Measurements from ENCODE around the gene GPC3.
"Not testable (repeated sequence)": the region's sequence is repeated elsewhere in the genome, so short reads cannot be mapped to it uniquely, and the experiment has no call there.

GPC3 gene

DNA sequence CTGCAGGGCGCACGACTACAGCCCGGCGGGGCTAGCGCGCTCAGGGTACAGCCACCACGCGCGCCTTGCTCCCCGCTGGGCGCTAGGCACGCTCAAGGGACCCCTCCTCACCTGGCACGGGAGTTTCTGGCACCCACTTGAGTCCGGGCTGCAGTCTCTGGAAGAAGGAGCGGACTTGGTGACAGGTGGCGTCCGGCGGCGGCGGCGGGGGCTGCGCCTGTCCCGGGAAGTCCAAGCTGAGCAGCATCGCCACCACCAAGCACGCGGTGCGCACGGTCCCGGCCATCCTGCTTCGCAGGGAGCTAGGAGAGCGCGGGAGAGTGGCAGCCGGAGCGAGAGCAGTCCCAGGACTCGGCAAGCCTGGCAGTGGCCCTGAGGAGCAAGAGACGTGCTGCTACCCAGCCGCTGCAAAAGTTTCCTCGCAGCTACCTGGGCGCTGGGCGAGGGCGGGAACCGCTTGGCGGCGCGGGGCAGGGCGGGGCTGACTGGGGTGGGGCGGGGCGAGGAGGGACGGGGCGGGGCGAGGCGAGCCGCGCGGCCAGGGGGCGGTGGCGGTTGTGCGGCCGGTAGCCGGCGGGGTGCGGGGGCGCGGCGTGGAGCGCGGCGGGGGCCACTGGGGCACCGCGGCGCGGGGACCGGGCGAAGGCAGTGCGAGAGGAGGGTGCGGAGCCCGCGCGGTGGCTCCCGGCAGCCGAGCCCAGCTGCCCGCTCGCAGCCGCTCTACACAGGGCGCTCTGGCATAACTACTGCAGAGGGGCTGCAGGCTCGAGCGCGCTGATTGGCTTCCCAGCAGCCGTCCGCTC is at the start of gene GPC3:
Gene GPC3 (minus strand): TSS at position 431 of the 803 bp plus-strand sequence.
- DNase-seq (ENCODE audit: low read depth in 2 of 2): no peak

DNA sequence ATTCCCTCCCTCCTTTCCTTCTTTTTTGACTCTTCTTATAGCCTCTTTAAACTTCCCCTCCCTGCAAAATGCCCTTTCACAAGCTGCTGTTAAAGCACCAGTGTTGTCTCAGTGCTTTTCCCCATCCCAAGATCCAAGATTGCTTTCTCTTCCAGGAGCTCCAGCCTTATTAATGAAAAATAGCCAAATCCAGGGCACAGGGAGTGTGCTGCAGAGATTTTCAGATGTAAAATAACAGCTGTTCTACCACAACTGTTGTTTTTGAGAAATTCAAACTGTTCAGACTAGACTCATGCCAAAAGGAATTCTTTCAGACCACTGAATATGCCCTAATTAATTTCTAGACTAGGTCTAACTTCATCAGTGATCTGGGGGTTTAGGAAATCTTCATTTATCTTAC is 47.0 kb upstream of the GPC3 start:
- no peak for DNase-seq (ENCODE audit: low read depth in 2 of 2)

DNA sequence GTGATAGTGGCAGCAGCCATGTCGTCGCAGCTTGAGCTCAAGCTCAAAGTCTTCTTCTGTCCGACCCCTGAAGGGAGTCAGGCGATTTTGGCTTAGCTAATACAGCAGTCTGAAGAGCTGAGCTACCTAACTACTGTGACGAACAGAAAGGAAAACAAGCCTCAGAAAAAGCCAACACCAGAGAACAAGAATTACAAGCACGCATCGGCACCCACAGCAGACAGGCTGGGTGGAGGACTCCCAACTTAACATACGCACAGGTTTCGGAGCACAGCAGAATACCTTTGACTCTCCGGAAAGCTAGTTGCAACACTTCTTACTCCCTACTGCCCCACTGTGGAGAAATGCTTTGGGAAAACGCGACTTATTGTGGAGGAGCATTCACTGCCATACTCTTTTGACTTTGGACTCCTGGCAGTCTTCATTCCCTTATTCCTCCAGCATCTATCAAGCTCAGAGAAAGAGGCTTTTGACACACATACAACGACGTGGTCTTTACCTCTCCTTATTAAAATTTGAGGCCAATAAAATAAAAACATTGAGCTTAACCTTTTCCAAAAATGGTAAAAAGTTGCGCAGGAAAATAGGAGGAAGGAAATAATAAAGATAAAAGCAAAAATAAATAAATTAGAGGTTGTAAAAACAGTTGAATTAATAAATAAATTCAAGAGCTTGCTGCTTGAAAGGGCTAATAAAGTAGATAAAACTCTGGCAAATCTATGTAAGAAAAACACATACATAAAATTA is 41.3 kb upstream of the GPC3 start:
- DNase-seq (ENCODE audit: low read depth in 2 of 2): peak; percentile 22 to 27

DNA sequence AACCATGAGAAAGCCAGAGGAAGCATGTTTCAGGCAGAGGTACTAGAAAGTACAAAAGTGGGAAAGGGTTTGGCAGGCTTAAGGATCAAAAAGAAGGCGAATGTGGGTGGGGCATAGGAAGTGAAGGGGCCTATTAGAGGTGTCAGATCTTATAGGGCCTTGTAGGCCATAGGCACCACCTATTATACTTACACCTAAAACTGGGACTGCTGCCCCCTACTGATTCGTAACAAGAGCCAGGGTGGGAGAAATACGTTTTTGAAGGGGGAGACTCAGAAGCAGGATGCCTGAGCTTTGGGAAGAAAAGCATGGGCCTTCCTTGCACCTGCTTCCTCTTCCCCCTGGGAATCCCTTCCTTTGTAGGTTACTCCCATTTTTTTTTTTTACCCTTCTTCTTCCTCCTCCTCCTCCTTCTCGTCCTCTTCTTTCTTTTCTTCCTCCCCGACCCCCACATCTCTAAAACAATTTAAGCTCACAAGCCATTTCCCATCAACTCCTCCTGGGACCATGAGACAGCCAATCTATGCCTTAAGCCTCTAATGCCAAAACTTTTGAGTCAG is 40.7 kb upstream of the GPC3 start:
- no peak for DNase-seq (ENCODE audit: low read depth in 2 of 2)

DNA sequence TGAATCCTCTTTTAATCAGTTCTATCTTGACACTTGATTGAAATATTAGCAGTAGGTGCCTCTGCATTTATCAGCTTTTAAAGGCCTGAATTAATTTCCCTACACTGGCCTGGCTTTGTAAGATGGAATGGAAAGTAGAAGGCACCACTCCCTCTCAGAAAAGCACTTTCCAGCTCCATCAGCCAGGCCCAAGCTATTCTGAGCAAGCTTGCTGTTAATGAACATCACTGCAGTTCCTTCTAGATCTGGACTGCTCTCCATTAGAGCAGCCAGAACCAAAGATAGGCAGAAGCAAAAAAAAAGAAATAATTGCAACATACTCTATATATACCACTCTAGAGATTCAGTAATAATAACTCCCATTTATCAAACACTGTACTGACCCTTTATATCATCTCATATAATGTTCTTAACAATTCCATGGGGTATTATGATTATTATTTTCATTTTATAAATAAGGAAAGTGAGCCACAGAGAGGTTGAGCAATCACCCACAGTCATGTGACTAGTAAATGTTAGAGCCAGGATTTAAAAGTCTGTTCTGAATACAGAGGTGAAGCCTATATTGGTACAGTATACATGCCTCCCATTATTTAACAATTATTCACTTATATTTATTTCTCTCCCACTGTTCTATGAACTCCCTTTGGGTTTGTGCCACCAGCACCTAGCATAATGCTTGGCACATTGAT is 39.4 kb upstream of the GPC3 start:
- no peak for DNase-seq (ENCODE audit: low read depth in 2 of 2)

DNA sequence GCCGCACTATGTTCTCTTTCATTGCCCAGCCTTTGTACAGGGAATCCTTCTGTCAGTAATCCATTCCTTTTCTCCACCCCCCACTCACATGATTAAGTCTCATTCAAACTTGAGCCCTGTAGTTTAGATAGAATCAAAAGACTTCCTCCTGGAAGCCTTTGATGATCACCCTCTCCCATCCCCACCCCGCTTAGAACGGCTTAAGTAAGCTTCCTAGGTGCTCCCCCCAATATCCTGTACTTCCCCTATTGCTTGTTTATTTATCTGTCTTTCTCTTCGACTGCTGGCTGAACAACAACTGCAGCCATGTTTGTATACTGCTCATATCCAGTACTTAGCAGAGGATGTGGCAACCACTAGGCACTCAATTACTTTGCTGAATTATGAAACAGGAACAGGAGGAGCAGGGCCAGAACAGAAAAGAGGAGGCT is 38.5 kb upstream of the GPC3 start:
- DNase-seq (ENCODE audit: low read depth in 2 of 2): no peak

DNA sequence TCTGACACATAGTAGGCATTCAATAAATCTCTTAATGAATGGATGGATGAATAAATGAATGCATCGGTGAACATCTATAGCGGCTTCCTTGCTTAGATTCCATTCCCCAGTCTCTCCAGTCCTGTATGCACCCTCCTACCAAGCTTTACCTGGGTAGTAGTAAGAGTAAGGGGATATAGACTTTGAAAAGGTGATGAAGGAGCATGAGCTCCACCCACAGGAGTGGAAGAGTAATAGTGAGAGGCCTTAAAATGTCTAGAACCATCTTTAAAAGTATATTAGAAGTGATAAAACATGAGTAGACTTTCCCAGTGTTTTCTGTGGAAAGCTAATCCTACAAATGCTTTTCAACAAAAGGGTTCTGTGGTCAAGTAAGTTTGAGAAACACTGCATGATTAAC is 35.5 kb upstream of the GPC3 start:
- no peak for DNase-seq (ENCODE audit: low read depth in 2 of 2)

DNA sequence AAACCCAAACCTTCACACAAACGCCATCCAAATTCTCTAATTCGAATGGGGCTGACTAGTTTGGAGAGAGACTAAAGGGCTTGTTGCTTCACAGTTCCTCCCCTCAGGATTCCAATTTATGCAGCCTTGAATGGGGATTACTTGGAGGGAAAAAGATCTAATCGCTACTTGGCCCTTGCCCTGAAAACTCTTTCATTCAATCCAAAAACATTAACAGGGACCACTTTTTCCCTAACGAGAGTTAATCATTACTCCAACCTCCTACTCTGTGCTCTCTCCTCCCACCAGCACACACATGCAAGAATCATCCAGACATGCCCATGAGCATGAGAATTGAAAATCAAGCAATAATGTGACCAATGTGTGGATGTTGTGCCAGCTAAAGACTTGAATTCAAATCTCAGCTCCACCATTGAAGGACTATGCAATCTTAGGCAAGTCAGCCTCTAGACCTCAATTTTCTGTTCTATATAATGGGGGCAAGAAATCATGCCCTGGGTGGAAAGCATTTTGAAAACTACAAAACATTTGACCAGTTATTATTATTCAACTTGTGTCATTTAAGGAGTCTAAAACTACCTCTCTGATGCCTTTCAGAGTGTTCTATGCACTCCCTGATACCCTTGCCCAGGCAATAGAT is 34.3 kb upstream of the GPC3 start:
- DNase-seq (ENCODE audit: low read depth in 2 of 2): no peak

DNA sequence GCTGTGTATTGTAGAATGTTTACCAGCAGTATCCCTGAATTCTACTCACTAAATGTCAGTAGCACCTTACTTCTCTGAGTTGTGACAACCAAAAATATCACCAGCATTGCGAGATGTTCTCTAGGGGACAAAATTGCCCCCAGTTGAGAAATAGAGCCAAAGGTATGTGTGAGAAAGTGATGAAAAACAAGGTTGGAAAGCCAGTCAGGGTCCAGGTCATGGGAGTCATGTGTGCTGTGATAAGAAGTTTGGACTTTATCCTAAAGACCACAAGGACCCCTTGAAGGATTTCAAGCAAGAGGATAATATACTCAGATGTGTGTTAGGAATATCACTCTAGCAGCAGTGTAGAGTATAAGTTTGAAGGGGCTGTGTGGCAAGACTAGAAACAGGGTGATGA is 30.9 kb upstream of the GPC3 start:
- not testable (repeated sequence) for DNase-seq (ENCODE audit: low read depth in 2 of 2)

DNA sequence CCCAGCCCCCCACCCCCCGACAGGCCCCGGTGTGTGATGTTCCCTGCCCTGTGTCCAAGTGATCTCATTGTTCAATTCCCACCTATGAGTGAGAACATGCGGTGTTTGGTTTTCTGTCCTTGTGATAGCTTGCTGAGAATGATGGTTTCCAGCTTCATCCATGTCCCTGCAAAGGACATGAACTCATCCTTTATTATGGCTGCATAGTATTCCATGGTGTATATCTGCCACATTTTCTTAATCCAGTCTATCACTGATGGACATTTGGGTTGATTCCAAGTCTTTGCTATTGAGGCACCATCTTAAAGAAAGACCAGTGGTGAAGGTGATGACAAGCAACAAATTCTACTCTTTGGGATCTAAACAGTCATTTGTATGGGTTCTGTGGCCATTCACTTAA is 30.1 kb upstream of the GPC3 start:
- not testable (repeated sequence) for DNase-seq (ENCODE audit: low read depth in 2 of 2)

DNA sequence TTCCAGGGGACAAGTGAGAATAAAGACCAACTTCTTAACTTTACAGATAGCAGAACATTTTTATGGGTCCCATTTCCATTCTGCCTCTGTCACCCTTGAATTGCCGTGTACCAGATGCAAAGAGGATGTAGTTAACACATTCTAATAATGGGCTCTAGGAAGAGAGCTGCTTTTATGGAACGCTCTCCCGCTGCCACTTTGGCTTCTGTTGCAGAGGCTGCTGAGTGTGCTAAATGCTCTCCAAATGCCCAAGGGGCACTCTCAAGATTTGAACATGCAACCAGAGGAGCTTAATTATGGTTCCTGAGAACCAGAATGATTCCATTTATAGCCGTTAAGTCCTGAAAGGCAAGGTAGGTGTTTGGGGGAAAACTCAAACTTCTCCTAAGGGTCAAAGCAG is 28.1 kb upstream of the GPC3 start:
- DNase-seq (ENCODE audit: low read depth in 2 of 2): no peak

DNA sequence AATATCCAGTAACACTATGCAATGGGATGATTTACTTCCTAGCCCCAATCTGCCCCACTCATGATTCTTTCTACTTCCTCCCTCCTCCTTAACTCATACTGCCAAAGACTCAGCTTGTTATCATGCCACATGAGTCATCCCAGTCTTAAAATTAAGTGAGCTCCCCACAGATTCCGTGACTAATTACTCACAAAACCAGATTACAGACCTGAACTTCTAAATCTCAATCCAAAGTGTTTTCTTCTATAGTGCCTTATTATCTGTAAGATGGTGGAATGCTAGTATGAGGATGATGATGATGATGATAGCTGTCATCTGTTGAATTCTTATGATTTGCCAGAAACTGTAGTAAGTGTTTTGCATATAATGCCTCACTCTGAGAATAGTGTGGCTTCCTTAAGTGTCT is 27.7 kb upstream of the GPC3 start:
- peak; percentile 25 to 28 for DNase-seq (ENCODE audit: low read depth in 2 of 2)

DNA sequence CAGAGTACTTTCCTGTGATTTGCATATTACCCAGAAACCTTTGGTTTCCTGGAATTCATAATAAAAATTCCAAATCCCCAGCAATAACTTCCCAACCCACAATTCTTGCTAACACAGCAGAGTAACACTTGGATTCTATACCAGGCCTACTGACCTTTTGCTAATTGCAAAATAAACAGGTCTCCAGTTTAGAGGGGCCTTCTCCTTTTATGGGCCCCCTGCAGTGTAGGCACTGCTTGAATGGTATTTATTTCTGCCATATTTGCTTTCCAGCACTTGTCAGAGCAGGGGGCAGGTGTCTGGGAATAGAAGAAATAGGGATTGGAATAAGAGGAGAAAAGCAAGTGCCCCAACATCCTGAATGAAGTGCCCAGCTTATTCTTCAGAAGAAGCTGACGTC is 25.3 kb upstream of the GPC3 start:
- DNase-seq (ENCODE audit: low read depth in 2 of 2): no peak

DNA sequence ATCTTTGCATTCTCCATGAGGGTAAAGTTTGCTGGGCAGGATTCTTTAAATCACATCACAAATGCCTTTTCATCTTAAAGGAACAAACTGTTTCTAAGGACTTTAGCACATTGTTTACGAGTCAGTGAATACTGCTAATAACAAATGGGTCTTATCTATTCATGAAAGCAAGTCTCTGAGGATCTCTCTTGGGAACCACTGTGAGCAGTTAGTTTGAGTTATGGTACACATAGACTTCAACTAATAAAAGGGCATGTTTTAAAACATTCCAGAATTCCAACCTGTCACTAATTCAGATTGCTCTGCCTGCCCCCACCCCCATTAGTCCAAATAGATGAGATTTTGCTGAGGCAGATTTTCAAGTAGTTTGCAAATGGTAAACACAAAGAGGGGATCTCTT is 22.3 kb upstream of the GPC3 start:
- DNase-seq (ENCODE audit: low read depth in 2 of 2): no peak

DNA sequence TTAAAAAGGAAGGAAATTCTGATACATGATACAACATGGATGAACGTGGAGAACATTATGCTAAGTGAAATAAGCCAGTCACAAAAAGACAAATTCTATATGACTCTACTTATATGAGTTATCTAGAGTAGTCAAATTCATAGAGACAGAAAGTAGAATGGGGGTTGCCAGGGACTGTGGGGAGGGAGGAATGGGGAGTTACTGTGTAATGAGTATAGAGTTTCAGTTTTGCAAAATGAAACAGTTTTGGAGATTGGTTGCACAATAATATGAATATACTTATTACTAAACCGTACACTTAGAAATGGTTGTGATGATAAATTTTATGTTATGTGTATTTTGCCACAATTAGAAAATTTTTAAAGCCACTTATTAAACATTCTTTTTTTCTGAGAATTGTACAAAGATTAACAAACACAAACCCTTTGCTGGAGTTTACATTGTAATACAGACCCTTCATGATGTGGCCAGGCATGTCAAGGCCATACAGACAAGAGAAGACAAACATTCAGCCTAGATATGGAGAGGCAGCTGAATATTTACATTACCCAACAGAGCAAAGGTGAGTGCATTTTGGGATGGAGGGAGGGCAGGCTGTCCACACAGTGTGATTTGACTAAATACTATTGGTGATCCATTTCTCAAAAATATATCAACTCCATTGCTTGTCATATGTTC is 21.2 kb upstream of the GPC3 start:
- DNase-seq (ENCODE audit: low read depth in 2 of 2): no peak

DNA sequence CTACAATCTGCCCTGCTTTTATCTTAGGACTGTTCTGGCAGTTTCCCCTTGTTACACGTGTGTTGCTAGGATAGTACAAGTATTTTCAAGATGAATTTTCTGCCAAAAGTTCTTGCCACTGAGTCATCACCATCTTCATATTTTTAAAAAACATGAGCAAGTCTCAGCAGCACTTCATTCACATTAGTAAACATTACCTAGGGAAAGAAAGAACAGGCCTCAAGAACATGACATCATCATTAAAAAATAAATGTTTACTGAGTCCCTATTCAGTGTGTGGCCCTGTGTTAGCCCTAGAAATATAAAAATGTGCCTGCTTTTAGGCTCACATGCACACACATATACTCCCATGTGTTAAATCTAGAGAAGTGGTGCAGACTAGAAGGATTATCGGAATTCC is 18.7 kb upstream of the GPC3 start:
- peak; percentile 51 to 53 for DNase-seq (ENCODE audit: low read depth in 2 of 2)

DNA sequence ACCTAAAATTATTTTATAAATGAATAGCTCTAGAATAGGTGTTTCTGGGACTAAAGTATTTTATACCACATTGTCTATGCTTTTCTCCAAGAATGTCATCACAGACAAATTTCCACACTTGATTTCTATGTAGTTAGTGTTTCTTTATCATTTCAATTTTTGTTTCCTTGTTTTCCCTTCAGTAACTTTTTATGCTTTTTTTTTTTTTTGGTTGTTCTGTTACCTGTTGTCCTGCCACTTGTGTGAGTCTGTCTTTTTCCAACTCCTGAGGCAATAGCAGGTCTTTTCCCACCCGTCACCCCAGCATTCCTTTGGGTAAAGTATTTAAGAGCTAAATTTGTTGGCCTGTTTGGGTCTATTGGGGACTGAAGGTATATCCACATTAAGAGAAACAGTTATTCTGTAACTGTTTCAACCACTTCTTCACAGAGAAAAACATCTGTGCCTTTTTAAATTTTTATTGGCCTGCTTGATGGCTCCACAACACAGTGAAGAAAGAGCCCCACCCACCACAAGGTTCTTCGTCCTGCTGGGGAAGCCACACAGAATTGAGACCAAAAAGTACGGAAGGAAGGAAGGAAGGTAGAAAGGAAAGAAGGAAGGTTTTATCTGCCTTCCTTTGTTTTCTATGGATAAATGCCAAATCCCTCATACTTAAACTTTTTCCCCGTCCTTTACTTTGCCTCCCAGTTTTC is 17.7 kb upstream of the GPC3 start:
- no peak for DNase-seq (ENCODE audit: low read depth in 2 of 2)

DNA sequence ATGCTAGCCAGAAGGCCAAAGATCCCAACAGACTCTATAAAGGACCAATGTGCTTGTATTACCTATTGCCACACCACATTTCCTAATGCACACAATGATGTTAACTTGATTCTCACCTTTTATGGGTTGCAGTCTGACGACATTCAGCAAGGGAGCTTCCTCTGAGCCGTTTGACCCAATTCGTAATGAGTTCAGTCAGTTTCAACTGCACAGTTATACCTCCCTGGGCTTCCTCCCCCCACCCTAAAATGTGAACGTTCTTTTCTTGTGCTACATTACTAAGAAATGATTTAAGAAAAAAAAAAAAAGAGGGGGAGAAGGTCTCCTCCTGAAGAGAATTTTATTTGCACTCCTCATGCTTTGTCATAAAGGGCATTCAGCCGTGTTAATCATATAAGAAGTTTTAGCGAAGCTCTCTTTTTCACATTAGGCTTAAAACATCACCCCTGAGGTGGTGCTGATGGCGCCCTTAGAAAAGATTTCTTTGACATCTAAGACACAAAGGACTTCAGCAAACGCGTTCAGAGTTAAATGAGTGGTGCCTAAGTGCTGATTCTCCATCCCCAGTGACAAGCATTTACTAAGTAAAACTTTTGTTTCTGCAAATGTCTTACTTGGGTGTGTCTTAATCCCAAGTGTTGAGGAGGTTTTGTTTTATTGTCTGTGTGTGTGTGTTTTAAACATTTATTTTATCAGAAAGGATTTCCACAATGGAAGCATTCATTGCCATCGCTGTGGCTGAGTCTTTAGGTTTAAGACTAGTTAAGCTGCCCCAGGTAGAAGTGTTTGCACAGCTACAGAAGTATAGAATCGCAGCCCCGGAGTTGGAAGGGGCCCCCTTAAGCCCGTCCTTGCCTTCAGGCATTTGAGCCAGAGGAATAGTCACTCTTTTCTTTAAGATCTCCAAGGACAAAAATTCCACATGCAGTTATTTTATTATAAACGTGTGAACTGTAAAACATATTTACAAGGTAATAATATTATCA is 15.2 kb upstream of the GPC3 start:
- no peak for DNase-seq (ENCODE audit: low read depth in 2 of 2)

DNA sequence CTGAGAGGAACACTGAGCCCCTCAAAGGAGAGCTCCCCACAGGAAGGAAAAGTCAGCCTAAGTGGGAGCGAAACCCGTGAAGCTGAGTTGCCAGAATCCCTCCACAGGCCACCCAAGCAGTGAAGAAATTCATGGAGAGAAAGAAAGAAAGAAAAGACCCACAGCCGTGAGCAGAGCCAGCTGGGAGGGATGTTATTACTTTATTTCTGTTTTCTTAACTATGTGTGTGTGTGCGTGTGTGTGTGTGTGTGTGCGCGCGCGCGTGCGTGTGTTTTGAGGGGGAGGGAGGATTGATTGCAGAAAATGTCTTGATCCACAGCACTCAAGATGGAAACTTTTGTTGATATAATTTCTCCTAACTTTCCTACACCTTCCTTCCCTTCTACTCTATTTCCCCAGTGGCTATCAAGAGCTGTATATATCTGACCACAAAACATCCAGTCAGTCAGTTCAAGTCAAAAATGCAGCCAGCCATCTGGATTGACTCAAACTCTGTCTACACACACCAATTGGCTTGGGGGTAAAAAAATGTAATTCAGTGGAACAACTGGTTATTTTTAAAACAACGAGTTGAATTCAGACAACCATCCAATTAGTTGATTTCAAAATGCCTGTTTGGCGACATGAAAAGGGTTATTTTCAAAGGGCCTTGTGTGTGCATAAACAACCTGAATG is 13.8 kb upstream of the GPC3 start:
- DNase-seq (ENCODE audit: low read depth in 2 of 2): peak; percentile 44 to 51

All from fibroblast of skin of left quadriceps (primary cell).